ENCODE measurements around the gene SH3BP1. TPM values are rescaled to one million over a fixed set of nuclear protein-coding genes. Genes with fewer than 3 reads are reported as not detected.
"Not testable (repeated sequence)": the region's sequence is repeated elsewhere in the genome, so short reads cannot be mapped to it uniquely, and the experiment has no call there.

Gene SH3BP1
- total RNA-seq (2021) = 12.9 and 22.7 TPM in 2 replicates
- Bru-seq, nascent RNA = percentile 34 among the genes with signal in this experiment
- BruChase-seq, experiment 1, labeled RNA remaining after a 2-hour chase = percentile 39 among the genes with signal in this experiment
- BruChase-seq, experiment 2, labeled RNA remaining after a 6-hour chase = percentile 61 among the genes with signal in this experiment
- long read RNA-seq, transcript SH3BP1-201 (18 exons, 2,854 nt) = major isoform, 6 of 14 reads
- long read RNA-seq, partial matches to known transcripts = 1 of 14 reads
- long read RNA-seq, other reads (novel, unspliced or antisense) = 7 of 14 reads

- Histone ChIP-seq H3K27ac (ENCODE audit: low read depth, low read length, poor library complexity, severe bottlenecking) (peak within 1 kb of the TSS; percentile 42), H3K4me1 (ENCODE audit: insufficient read depth, low read length, poor library complexity, severe bottlenecking) (peaks cover 23% of the 10 kb centered on the region), H3K9me3 (ENCODE audit: low read depth, low read length, poor library complexity, severe bottlenecking) (no peaks in the 10 kb centered on the region), H3K4me3 (ENCODE audit: low read depth, low read length, poor library complexity, severe bottlenecking) (peak within 1 kb of the TSS; percentile 59), H3K27me3 (replicated peaks; ENCODE audit: insufficient read depth, low read depth, low read length, poor library complexity) (no peaks in the 10 kb centered on the region), H3K36me3 (ENCODE audit: insufficient read depth, low read length, poor library complexity, severe bottlenecking) (no peaks in the 10 kb centered on the region)
- ChIA-PET POLR2A (ENCODE audit: low non-redundant PET) (no interaction called here), CTCF (no interaction called here)
- BruUV-seq (replicated peaks) = no TSS peak
- no peak for TF ChIP-seq CTCF (conservative IDR thresholded peaks at IDR 0.05; ENCODE audit: low read depth, low read length)
- no peak for TF ChIP-seq EZH2 (IDR thresholded peaks at IDR 0.05; ENCODE audit: borderline replicate concordance, low read depth, low read length, poor library complexity, severe bottlenecking)
- intact Hi-C loops (cut with micrococcal nuclease; ENCODE audit: unreplicated experiment) = no loop called here
- DNase-seq (ENCODE audit: low spot score) = peak; percentile 56
These were observed at the start of gene SH3BP1 for GRCh38 chr22:37639070-37639760. Gene SH3BP1, plus strand, starts transcription at chr22:37639669. Its CDS starts 119 bp downstream, at chr22:37639788.

GRCh38 chr22:37591081-37591480, 48.4 kb upstream of the SH3BP1 start:
- POLR2A ChIA-PET (ENCODE audit: low non-redundant PET); H3K36me3 ChIP-seq (ENCODE audit: insufficient read depth, low read length, poor library complexity, severe bottlenecking); BruUV-seq (replicated peaks); intact Hi-C loops (cut with micrococcal nuclease; ENCODE audit: unreplicated experiment); H3K9me3 ChIP-seq (ENCODE audit: low read depth, low read length, poor library complexity, severe bottlenecking); H3K27me3 ChIP-seq (replicated peaks; ENCODE audit: insufficient read depth, low read depth, low read length, poor library complexity); DNase-seq (ENCODE audit: low spot score); H3K4me1 ChIP-seq (ENCODE audit: insufficient read depth, low read length, poor library complexity, severe bottlenecking); H3K27ac ChIP-seq (ENCODE audit: low read depth, low read length, poor library complexity, severe bottlenecking); H3K4me3 ChIP-seq (ENCODE audit: low read depth, low read length, poor library complexity, severe bottlenecking): not testable (repeated sequence)
- CTCF ChIA-PET = interaction anchor here (0.8 kb wide), 1 partner anchor 29 kb away, joined by 6 read pairs; no protein-coding TSS in a partner anchor

GRCh38 chr22:37591823-37592404, 47.6 kb upstream of the SH3BP1 start:
- POLR2A ChIA-PET (ENCODE audit: low non-redundant PET) = interaction anchor here (0.6 kb wide), 1 partner anchor 158 kb away, joined by 3 read pairs; no protein-coding TSS in a partner anchor
- no peak overlapping the region for H3K27ac ChIP-seq (ENCODE audit: low read depth, low read length, poor library complexity, severe bottlenecking)
- no peak for TF ChIP-seq EZH2 (IDR thresholded peaks at IDR 0.05; ENCODE audit: borderline replicate concordance, low read depth, low read length, poor library complexity, severe bottlenecking)
- no peak for TF ChIP-seq CTCF (conservative IDR thresholded peaks at IDR 0.05; ENCODE audit: low read depth, low read length)
- CTCF ChIA-PET = interaction anchor here (0.6 to 1.4 kb wide), 19 partner anchors 7 to 258 kb away, joined by 3 to 12 read pairs (median 4); partner anchors contain the start of genes GGA1, NOL12 and TRIOBP
- H3K4me3 ChIP-seq (ENCODE audit: low read depth, low read length, poor library complexity, severe bottlenecking) = peak overlapping the region; percentile 22
- no peak for DNase-seq (ENCODE audit: low spot score)
- H3K4me1 ChIP-seq (ENCODE audit: insufficient read depth, low read length, poor library complexity, severe bottlenecking) = no peaks in the 10 kb centered on the region
- BruUV-seq (replicated peaks) = no TSS peak
- no peaks in the 10 kb centered on the region for H3K27me3 ChIP-seq (replicated peaks; ENCODE audit: insufficient read depth, low read depth, low read length, poor library complexity)
- H3K36me3 ChIP-seq (ENCODE audit: insufficient read depth, low read length, poor library complexity, severe bottlenecking) = no peaks in the 10 kb centered on the region
- intact Hi-C loops (cut with micrococcal nuclease; ENCODE audit: unreplicated experiment) = loop anchor here (1.0 kb wide), 1 partner anchor 53 kb away; no protein-coding TSS in a partner anchor
- no peaks in the 10 kb centered on the region for H3K9me3 ChIP-seq (ENCODE audit: low read depth, low read length, poor library complexity, severe bottlenecking)
